GM21515 (cell line): ENCODE measurements around the gene DHX29.
A peak's percentile ranks its signal among the peaks of the same experiment; 100 is the strongest.

Source experiments
- ATAC-seq: cut with Tn5 transposase; IDR thresholded peaks from one replicate; pipeline ENCODE4 v1.9.1; 2021; ENCODE audit not compliant: unreplicated experiment

The DHX29 gene, protein sequence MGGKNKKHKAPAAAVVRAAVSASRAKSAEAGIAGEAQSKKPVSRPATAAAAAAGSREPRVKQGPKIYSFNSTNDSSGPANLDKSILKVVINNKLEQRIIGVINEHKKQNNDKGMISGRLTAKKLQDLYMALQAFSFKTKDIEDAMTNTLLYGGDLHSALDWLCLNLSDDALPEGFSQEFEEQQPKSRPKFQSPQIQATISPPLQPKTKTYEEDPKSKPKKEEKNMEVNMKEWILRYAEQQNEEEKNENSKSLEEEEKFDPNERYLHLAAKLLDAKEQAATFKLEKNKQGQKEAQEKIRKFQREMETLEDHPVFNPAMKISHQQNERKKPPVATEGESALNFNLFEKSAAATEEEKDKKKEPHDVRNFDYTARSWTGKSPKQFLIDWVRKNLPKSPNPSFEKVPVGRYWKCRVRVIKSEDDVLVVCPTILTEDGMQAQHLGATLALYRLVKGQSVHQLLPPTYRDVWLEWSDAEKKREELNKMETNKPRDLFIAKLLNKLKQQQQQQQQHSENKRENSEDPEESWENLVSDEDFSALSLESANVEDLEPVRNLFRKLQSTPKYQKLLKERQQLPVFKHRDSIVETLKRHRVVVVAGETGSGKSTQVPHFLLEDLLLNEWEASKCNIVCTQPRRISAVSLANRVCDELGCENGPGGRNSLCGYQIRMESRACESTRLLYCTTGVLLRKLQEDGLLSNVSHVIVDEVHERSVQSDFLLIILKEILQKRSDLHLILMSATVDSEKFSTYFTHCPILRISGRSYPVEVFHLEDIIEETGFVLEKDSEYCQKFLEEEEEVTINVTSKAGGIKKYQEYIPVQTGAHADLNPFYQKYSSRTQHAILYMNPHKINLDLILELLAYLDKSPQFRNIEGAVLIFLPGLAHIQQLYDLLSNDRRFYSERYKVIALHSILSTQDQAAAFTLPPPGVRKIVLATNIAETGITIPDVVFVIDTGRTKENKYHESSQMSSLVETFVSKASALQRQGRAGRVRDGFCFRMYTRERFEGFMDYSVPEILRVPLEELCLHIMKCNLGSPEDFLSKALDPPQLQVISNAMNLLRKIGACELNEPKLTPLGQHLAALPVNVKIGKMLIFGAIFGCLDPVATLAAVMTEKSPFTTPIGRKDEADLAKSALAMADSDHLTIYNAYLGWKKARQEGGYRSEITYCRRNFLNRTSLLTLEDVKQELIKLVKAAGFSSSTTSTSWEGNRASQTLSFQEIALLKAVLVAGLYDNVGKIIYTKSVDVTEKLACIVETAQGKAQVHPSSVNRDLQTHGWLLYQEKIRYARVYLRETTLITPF (N-terminal part only)

DNA sequence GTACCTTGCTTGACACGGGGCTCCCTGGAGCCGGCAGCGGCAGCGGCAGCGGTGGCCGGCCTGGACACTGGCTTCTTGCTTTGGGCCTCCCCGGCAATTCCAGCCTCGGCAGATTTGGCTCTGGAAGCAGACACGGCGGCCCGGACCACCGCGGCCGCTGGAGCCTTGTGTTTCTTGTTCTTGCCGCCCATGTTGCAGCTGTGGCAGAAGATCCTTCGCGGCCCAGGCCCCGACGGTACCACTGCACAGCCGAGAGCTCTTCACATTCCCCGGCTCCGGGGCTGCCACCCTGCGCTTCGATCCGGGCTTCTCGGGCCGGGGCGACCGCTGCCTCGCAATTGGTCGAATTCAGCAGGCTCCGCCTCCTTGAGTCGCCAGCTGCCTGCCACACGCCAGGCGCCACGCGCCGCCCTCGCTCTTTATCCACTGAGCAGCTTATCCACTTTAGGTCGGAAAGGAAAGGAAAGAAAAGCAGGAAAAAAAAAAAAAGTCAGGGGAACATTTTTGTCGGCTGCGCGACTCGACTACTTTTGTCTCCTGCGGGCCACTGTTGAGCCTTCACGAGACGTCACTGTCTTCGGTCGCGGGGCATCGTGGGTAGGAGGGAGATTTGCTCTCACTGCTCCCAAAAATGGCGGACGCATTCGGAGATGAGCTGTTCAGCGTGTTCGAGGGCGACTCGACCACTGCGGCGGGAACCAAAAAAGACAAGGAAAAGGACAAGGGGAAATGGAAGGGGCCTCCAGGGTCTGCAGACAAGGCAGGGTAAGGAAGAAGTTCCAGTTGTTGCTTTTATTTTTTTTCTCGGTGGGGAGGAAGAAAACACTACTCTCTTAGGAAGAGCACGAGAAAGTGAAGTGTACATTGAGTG lies at the start of gene DHX29, which contains the start of gene MTREX:
Gene DHX29, minus strand, starts transcription at position 312 of the 871 bp plus-strand sequence. Its CDS starts 121 bp downstream, at position 191.
Gene MTREX, plus strand, starts transcription at position 607 of the 871 bp plus-strand sequence. Its CDS starts 25 bp downstream, at position 632.
- ATAC-seq: peak; percentile 86

DNA sequence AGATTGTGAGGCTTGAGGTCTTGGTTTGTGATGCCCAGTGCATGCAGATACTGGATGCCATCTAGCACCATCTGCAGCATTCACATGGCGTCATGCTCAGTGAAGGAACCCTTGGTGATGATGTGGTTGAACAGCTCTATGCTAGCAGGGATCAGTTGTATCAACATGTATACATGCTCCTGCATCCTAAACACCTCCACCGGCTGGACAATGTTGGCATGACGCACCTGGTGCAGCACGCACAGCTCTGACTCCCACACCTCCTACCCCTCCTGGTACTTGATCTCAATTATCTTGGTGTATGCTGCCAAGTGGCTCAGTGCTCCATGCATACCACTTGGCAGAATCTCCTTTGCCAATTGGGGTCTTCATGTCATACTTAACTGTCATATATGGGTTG lies 49.4 kb upstream of the DHX29 start:
- ATAC-seq: no peak

DNA sequence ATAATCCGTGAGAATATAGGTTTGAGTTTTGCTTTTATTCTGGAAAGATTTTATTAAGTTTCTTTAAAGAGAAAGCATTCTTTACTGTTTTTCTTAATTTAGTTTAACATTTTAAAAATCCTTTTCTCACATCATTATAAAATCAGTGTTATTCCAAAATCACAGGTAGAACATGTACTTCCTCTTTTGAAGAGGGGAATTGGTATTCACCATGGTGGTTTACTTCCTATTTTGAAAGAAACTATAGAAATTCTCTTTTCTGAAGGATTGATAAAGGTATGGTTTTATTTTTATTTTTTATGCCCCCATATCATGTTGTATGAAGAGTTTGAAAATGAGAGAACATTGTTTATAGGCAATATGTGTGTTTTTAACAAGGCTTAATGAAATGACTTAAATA lies 43.3 kb upstream of the DHX29 start:
- no peak for ATAC-seq

DNA sequence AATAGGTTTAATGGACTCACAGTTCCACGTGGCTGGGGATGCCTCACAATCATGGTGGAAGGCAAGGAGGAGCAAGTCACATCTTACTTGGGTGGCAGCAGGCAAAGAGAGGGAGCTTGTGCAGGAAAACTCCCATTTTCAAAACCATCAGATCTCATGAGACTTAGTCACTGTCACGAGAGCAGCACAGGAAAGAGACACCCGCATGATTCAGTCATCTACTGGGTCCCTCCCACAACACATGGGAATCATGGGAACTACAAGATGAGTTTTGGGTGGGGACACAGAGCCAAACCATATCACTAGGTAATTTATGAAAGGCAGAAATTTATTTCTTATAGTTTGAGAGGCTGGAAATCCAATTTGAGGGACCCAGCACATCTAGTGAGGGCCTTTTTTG lies 40.3 kb upstream of the DHX29 start:
- ATAC-seq: no peak

DNA sequence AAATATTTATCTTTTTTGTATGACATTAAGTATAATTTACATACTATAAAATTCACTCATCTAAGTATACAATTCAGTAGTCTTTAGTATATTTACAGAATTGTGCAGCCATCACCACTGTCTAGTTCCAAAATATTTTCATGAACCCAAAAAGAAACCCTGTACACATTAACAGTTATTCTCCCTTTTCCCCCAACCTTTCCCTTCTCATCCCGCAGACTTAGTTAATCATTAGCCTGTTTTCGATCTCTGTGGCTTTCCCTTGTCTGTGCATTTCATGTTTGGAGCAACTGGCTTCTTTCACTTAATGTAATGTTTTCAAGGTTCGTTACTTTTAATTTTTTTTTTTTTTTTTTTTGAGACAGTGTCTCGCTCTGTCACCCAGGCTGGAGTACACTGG lies 37.8 kb upstream of the DHX29 start:
- no peak for ATAC-seq

DNA sequence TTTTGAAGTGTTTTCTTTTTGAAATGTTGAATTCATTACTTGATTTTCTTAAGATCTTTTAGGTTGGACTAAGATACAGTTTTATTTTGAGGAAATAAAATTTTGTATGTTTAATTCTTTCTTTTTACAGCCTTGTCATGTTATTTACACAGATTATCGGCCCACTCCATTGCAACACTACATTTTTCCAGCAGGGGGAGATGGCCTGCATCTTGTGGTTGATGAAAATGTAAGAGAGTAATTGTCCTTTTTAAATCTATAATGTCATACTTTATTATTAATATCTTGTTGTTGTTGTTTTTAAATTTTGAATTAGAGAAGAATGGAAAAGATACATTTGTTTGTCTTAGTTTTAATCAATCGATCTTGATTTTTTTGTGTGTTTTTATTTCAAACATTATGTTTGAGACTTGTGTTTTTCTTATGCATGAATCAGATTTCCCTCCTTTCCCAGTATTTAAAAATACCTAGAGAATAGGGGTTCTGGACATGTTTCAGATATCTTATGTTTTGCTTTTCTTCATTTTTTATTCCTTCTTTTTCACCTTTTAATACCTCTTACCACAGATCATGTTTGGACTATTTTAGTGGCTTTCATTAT lies 37.0 kb upstream of the DHX29 start:
- ATAC-seq: no peak

DNA sequence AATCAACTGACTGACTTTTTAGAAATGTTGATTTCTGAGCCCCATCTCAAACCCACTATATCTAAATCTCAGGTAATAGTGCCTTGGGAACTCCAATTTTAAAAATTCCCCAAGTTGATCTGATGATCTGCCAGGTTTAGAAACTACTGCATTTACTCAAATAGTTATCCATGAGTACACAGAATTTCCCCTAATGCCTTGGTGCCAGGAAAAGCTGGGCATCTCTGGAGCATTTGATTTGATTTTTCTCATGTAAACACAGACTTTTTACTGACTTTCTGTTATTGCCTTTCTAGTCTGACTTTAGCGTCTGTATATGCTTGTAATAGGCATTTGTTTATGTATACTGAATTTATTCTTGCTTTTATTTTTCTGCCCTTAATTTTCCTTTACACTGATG lies 36.1 kb upstream of the DHX29 start:
- ATAC-seq: no peak

DNA sequence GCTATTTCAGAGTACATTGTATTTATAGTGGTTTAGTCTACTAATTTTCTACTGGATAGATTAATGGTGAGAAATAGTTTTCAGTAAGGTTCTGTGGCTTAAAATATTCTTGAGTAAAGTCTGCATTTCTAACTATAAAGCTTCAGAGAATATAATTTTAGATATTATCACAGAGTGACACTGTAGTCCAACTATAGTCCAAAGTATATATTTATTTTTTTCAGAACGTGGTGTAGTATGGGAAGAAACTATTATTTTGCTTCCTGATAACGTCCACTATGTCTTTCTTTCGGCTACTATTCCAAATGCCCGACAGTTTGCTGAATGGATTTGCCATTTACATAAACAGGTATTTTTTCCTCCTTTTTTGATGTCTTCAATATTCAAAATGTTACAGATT lies 35.6 kb upstream of the DHX29 start:
- ATAC-seq: no peak

DNA sequence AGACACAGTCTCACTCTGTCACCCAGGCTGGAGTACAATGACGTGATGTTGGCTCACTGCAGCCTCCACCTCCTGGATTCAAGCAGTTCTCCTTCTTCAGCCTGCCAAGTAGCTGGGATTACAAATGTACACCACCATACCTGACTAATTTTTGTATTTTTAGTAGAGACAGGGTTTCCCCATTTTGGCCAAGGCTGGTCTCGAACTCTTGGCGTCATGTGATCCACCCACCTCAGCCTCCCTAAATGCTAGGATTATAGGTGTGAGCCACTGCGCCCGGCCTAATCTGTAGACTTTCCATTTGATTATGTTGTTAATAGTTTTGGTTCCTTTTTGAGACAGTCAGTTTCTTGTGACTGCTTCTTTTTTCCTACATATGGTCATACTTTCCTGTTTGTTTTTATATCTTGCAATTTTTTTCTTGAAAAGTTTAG lies 31.3 kb upstream of the DHX29 start:
- ATAC-seq: no peak

DNA sequence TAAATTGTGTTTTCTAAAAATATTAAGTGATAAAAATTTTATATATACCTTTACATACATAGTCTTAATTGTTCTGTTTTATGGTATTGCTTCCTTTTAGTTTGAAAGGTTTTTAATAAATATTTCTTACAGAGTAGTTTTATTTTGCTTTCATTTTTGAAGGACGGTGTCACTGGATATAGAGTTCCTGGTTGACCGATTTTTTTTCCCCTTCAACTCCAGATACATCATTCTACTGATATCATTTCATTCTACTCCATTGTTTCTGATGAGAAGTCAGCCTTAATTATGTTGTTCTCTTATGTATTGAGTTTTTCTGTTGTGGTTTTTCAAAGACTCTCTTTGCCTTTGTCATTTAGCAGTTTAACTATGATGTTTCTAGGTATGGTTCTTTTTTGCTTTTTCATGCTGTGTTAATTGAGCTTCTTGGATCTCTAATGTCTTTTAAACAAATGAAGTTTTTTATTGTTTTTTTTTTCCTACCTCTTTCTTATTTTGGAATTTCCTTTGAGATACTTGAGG lies 30.7 kb upstream of the DHX29 start:
- ATAC-seq: no peak

DNA sequence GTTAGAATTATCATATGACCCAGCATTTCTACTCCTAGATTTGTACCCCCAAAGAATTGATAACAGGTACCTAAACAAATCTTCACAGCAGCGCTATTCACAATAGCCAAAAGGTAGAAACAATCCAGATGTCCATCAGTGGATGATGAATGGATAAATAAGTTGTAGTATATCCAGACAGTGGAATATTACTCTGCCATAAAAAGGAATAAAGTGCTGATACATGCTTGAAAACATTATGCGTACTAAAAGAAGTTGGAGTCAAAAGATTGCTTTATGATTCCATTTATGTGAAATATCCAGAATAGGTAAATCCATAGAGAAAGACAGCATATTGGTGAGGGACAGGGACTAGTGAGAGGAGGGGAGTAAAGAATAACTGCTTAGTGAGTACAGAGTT lies 26.3 kb upstream of the DHX29 start:
- no peak for ATAC-seq

DNA sequence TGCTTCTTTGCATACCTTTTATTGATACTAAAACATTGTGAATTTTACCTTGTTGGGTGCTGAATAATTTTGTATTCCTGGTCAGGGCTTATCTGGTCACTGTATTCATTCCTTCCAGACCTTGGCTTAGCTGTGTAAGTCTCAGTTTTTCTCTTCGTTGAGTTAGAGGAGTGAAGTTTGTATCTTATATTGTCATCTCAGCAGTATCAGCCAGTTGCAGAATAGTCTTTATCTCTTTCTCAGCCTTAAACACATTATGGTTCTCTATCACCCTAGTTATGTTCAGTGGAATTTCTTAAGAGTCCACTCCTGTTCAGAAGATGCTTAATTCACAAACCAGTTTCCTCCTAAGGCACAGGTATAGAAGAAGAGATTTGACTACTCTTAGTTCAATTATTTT lies 25.5 kb upstream of the DHX29 start:
- ATAC-seq: no peak

DNA sequence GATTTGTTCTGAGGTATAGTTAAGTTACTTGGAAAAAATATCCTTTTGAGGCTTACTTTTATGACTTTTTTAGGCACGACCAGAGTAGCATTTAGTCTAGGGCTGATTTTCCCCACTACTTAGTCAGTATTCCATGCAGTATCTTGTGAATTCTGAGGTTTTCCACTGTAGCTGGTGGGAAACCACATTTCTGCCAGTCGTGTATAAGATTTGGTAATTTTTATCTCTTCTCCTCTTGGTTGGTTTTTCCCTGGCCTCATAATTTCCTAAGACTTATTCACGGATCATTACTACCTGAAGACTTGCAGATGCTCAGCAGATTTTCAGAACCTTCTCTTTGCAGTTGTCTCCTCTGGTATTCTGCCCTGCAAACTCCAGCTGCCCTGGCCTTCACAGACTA lies 23.8 kb upstream of the DHX29 start:
- no peak for ATAC-seq

DNA sequence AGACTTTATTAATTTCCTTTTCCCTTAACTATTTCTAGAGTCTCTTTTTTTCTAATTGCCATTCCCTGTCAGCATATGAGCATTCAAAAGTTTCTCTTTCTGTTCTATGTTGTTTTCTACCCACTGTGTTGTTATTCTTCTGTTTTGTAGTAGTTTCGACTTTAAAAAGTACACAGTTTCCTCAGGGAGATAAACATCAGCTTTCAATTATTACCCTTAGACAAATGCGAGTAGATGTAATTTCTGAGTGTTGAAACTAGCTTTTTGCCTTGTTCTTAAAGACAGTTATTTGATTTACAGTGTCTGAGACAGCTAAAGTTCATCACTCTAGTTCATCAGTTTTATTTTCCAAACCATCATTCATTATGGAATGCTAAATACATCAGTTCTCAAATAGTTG lies 19.8 kb upstream of the DHX29 start:
- ATAC-seq: no peak

DNA sequence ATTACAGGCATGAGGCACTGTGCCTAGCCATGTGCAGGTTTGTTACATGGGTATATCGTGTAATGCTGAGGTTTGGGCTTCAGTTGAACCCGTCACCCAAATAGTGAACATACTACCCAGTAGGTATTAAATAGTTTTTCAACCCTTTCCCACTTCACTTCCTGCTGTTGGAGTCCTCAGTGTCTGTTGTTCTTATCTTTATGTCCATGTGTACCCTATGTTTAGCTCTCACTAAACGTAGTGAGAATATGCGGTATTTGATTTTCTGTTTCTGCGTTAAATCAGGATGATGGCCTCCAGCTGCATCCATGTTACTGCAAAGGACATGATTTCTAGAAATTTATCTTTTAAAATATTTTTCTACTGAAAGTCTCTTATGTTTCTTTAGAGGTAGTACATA lies 18.1 kb upstream of the DHX29 start:
- no peak for ATAC-seq

DNA sequence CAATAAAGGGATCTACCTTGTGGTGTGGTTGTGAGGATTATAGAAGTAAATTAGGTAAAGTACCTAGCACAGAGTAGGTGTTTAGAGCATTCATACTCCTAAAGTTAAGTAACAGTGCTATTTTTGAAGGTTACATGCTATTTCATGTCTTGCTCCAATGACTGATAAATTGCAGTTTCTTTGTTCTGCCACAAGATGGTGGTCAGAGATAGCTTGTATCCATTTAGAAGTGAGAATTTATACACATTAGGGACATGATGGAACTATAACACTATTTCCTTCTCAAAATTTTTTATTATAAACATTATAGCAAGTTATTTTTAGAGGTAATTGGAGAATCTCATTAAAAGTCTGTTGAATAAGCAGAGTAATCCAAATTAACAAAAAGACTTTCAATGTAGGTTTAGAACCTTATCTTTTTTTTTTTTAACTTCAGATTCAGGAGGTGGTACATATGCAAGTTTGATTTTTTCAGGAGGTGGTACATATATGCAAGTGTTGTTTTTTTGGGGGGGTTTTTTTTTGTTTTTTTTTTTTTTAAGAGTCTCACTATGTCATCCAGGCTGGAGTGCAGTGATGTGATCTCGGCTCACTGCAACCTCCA lies 17.4 kb upstream of the DHX29 start:
- ATAC-seq: no peak

DNA sequence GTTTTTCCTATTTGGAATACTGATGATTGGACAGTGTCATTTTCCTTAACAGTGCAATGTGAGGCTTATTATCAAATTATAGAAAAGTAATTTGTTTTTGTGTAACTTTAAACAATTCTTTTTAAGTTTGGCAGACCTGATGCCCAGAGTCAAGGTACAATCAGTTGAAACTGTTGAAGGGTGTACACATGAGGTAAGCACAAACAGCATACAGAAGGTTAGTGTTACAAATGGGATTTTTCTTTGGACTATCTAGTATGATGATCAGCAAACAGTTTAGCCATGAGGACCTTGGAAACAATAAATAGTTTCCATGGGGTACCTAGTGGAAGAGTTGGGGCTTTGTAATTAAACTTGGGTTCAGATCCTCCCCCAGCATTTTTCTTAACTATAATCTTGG lies 16.5 kb upstream of the DHX29 start:
- no peak for ATAC-seq

DNA sequence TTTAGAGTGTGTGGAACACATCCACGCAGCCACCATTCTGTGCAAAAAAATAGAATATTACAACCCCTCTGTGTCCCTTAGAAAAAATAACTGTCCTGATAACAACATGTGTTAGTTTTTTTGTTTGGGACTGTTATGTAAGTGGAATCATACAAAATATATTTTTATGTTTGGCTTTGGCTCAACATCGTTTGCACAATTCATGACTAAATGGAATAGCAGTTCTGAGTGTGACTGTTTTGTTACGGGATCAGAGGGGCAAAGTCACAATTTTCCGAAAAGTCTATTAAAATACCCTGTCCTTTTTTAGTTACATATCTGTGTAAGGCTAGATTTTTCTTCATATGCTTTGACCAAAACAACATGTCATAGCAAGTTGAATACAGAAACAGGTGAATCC lies 13.1 kb upstream of the DHX29 start:
- no peak for ATAC-seq

DNA sequence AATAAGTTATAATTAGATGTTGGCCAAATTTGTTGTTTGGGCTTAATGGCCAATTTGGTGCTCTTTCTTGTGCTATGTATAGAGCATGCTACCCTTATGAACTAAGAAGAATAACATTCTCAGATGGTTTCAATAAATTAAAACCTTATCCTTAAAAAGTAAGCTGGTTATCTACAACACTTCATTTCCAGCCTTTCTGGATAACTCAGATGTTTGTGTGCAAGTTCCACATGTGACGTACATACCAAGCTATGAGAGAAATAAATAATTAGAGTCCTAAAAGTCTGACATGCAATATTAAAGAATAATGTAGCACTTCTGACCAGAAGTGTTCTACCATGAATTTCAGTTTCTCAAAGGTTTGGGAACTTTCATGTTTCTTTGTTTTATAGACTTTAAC lies 12.0 kb upstream of the DHX29 start:
- no peak for ATAC-seq
